CD4-positive, alpha-beta T cell treated with Interleukin-12 subunit alpha and Interleukin-12 subunit beta, for 1 hour (primary cell): ENCODE results near the gene CACNG3.
"Not testable (repeated sequence)": the region's sequence is repeated elsewhere in the genome, so short reads cannot be mapped to it uniquely, and the experiment has no call there.

ENCODE experiments used
- DNase-seq: peaks from one replicate; pipeline ENCODE4 v3.0.0-alpha.2; 2020

Gene CACNG3

GRCh38 chr16:24255456-24256371 lies at the start of gene CACNG3:
TSS of gene CACNG3 (plus strand) at chr16:24256335. CDS start at chr16:24256755, 420 bp downstream.
- DNase-seq = peak; percentile 35

GRCh38 chr16:24206926-24207325 lies 49.2 kb upstream of the CACNG3 start:
- DNase-seq = no peak

GRCh38 chr16:24208710-24209109 lies 47.4 kb upstream of the CACNG3 start:
- no peak for DNase-seq

GRCh38 chr16:24214992-24215391 lies 41.1 kb upstream of the CACNG3 start:
- DNase-seq = no peak

- DNase-seq = no peak
These were observed 39.2 kb upstream of the CACNG3 start for GRCh38 chr16:24216961-24217360.

- DNase-seq = no peak
These were observed 38.7 kb upstream of the CACNG3 start for GRCh38 chr16:24217461-24217860.

GRCh38 chr16:24218299-24218698 lies 37.8 kb upstream of the CACNG3 start:
- no peak for DNase-seq

- DNase-seq = no peak
These were observed 34.9 kb upstream of the CACNG3 start for GRCh38 chr16:24221219-24221618.

- no peak for DNase-seq
These were observed 27.6 kb upstream of the CACNG3 start for GRCh38 chr16:24228514-24228913.

GRCh38 chr16:24232936-24233335 lies 23.2 kb upstream of the CACNG3 start:
- DNase-seq = no peak

- no peak for DNase-seq
These were observed 21.4 kb upstream of the CACNG3 start for GRCh38 chr16:24234737-24235136.

GRCh38 chr16:24235806-24236205 lies 20.3 kb upstream of the CACNG3 start:
- DNase-seq = no peak

GRCh38 chr16:24238846-24239245 lies 17.3 kb upstream of the CACNG3 start:
- DNase-seq = not testable (repeated sequence)

GRCh38 chr16:24246911-24247607 lies 9.1 kb upstream of the CACNG3 start:
- DNase-seq = no peak

- peak; percentile 52 for DNase-seq
These were observed 2.9 kb upstream of the CACNG3 start for GRCh38 chr16:24253192-24253591.

- no peak for DNase-seq
These were observed 1.8 kb downstream of the CACNG3 start for GRCh38 chr16:24257958-24258357.

GRCh38 chr16:24258791-24259190 lies 2.7 kb downstream of the CACNG3 start:
- DNase-seq = no peak

- DNase-seq = no peak
These were observed 6.7 kb downstream of the CACNG3 start for GRCh38 chr16:24262816-24263215.

GRCh38 chr16:24270721-24271442 lies 14.7 kb downstream of the CACNG3 start:
- no peak for DNase-seq

- no peak for DNase-seq
These were observed 16.2 kb downstream of the CACNG3 start for GRCh38 chr16:24272379-24272778.

- DNase-seq = no peak
These were observed 17.5 kb downstream of the CACNG3 start for GRCh38 chr16:24273508-24274182.

- DNase-seq = no peak
These were observed 19.3 kb downstream of the CACNG3 start for GRCh38 chr16:24275413-24275812.

GRCh38 chr16:24279982-24280515 lies 23.9 kb downstream of the CACNG3 start:
- DNase-seq = no peak
